SK-N-SH treated with all-trans-retinoic acid at 6 μM for 48 hours (cell line): ENCODE measurements around the gene TANC1.

ENCODE experiments used
- ATAC-seq: fragments of 200-7000 bp; cut with Tn5 transposase; 3 replicates; pipeline ENCODE4 v1.9.1; 2020; ENCODE audit warnings: mild to moderate bottlenecking, moderate library complexity
- ARNTL ChIP-seq: fragments of 450-650 bp; formaldehyde crosslinking; IDR thresholded peaks from 2 replicates; pipeline ENCODE4 v1.5.0; 2020; ENCODE audit warnings: low read depth, mild to moderate bottlenecking, moderate library complexity, borderline replicate concordance
- BACH2 ChIP-seq: fragments of 250-450 bp; sonication (Bioruptor Pico); IDR thresholded peaks from 2 replicates; pipeline ENCODE4 v1.9.0; 2021; ENCODE audit warnings: mild to moderate bottlenecking, borderline replicate concordance
- ESRRG ChIP-seq: fragments of 250-450 bp; sonication (Bioruptor Pico); IDR thresholded peaks from 2 replicates; pipeline ENCODE4 v1.6.1; 2021; ENCODE audit warnings: mild to moderate bottlenecking
- GLIS3 ChIP-seq: fragments of 250-450 bp; sonication (Bioruptor Pico); IDR thresholded peaks from 2 replicates; pipeline ENCODE4 v1.5.0; 2020; ENCODE audit warnings: mild to moderate bottlenecking, moderate library complexity
- ISL1 ChIP-seq: fragments of 250-450 bp; sonication (Bioruptor Pico); IDR thresholded peaks from 2 replicates; pipeline ENCODE4 v2.1.2; 2022; ENCODE audit warnings: mild to moderate bottlenecking, moderate library complexity
- OSR1 ChIP-seq: fragments of 250-450 bp; sonication (Bioruptor Pico); IDR thresholded peaks from 2 replicates; pipeline ENCODE4 v1.8.0; 2022; ENCODE audit warnings: moderate library complexity, mild to moderate bottlenecking, inconsistent platforms
- PATZ1 ChIP-seq: fragments of 250-450 bp; sonication (Bioruptor Pico); IDR thresholded peaks from 2 replicates; pipeline ENCODE4 v1.8.0; 2020; ENCODE audit warnings: mild to moderate bottlenecking, moderate library complexity, borderline replicate concordance
- POU6F1 ChIP-seq: fragments of 250-450 bp; sonication (Bioruptor Pico); IDR thresholded peaks from 2 replicates; pipeline ENCODE4 v1.8.0; 2021; ENCODE audit warnings: low read depth, mild to moderate bottlenecking, moderate library complexity, borderline replicate concordance
- RARB ChIP-seq: fragments of 250-450 bp; sonication (Bioruptor Pico); IDR thresholded peaks from 2 replicates; pipeline ENCODE4 v1.8.0; 2021; ENCODE audit warnings: mild to moderate bottlenecking, moderate library complexity
- SNAI2 ChIP-seq: fragments of 250-450 bp; sonication (Bioruptor Pico); IDR thresholded peaks from 2 replicates; pipeline ENCODE4 v1.5.0; 2020; ENCODE audit warnings: mild to moderate bottlenecking, moderate library complexity
- TCF4 ChIP-seq: fragments of 250-450 bp; sonication (Bioruptor Pico); IDR thresholded peaks from 2 replicates; pipeline ENCODE4 v1.8.0; 2021; ENCODE audit warnings: mild to moderate bottlenecking, moderate library complexity, borderline replicate concordance
- TOX ChIP-seq: fragments of 250-450 bp; sonication (Bioruptor Pico); IDR thresholded peaks from 2 replicates; pipeline ENCODE4 v1.8.0; 2021; ENCODE audit warnings: mild to moderate bottlenecking, moderate library complexity, borderline replicate concordance
- TSHZ2 ChIP-seq: fragments of 250-450 bp; sonication (Bioruptor Pico); IDR thresholded peaks from 2 replicates; pipeline ENCODE4 v1.5.0; 2020; ENCODE audit warnings: mild to moderate bottlenecking, moderate library complexity
- ZC3H10 ChIP-seq: fragments of 250-450 bp; sonication (Bioruptor Pico); IDR thresholded peaks from 2 replicates; pipeline ENCODE4 v1.5.1; 2021; ENCODE audit warnings: mild to moderate bottlenecking, moderate library complexity
- ZFP3 ChIP-seq: fragments of 250-450 bp; sonication (Bioruptor Pico); IDR thresholded peaks from 2 replicates; pipeline ENCODE4 v1.5.0; 2020; ENCODE audit warnings: mild to moderate bottlenecking, moderate library complexity
- ZFP30 ChIP-seq: fragments of 450-650 bp; formaldehyde crosslinking; IDR thresholded peaks from 2 replicates; pipeline ENCODE4 v1.5.0; 2022; ENCODE audit warnings: mild to moderate bottlenecking, moderate library complexity
- ZNF565 ChIP-seq: fragments of 450-650 bp; formaldehyde crosslinking; conservative IDR thresholded peaks from 2 replicates; pipeline ENCODE4 v1.5.0; 2020; ENCODE audit warnings: low read depth, mild to moderate bottlenecking, moderate library complexity
- ZNF70 ChIP-seq: fragments of 450-650 bp; formaldehyde crosslinking; IDR thresholded peaks from 2 replicates; pipeline ENCODE4 v1.5.0; 2020; ENCODE audit warnings: mild to moderate bottlenecking, moderate library complexity
- ZNF8 ChIP-seq: fragments of 450-650 bp; formaldehyde crosslinking; IDR thresholded peaks from 2 replicates; pipeline ENCODE4 v1.5.0; 2020; ENCODE audit warnings: mild to moderate bottlenecking, moderate library complexity

The TANC1 gene

GRCh38 chr2:159129269-159129668 is 160.8 kb downstream of the TANC1 start:
- no peak for TF ChIP-seq POU6F1
- no peak for TF ChIP-seq SNAI2
- no peak for TF ChIP-seq BACH2
- TF ChIP-seq GLIS3 = no peak
- no peak for TF ChIP-seq PATZ1 (CRISPR knock-in tag)
- no peak for TF ChIP-seq OSR1 (CRISPR knock-in tag)
- TF ChIP-seq ARNTL (CRISPR knock-in tag) = no peak
- no peak for TF ChIP-seq TOX (CRISPR knock-in tag)
- TF ChIP-seq ZC3H10 (CRISPR knock-in tag) = no peak
- TF ChIP-seq ZFP30 (CRISPR knock-in tag) = no peak
- TF ChIP-seq ESRRG (CRISPR knock-in tag) = no peak
- no peak for TF ChIP-seq ZFP3 (CRISPR knock-in tag)
- no peak for TF ChIP-seq ZNF565
- peak; percentile 18; the same call in 1 of the 3 replicates for ATAC-seq

- no peak for ATAC-seq
- 0 out of 2 replicates have a peak, but pooled peaks have one; percentile 12 for TF ChIP-seq PATZ1 (CRISPR knock-in tag)
- TF ChIP-seq ZFP3 (CRISPR knock-in tag) = no peak
- TF ChIP-seq TSHZ2 (CRISPR knock-in tag) = 0 out of 2 replicates have a peak, but pooled peaks have one; percentile 14
- TF ChIP-seq, all 23 proteins: peak for 2
Observed at GRCh38 chr2:159129824-159130223, 161.4 kb downstream of the TANC1 start.

- TF ChIP-seq TSHZ2 (CRISPR knock-in tag) (peak; percentile 74; the same call in 1 of the 2 replicates), TCF4 (CRISPR knock-in tag) (peak; percentile 32; the same call in 1 of the 2 replicates), TOX (CRISPR knock-in tag) (no peak)
- no peak for ATAC-seq
Observed at GRCh38 chr2:159130302-159130701, 161.9 kb downstream of the TANC1 start.

GRCh38 chr2:159131267-159131913 is 162.9 kb downstream of the TANC1 start:
- ATAC-seq = no peak
- no peak for TF ChIP-seq ISL1 (CRISPR knock-in tag)
- TF ChIP-seq ZFP30 (CRISPR knock-in tag) = no peak
- TF ChIP-seq PATZ1 (CRISPR knock-in tag) = no peak
- TF ChIP-seq BACH2 = no peak
- TF ChIP-seq RARB = no peak
- no peak for TF ChIP-seq TOX (CRISPR knock-in tag)
- no peak for TF ChIP-seq ARNTL (CRISPR knock-in tag)
- no peak for TF ChIP-seq ZNF8
- no peak for TF ChIP-seq ZNF70
